Fibroblast of lung (primary cell): Measurements from ENCODE around the gene EMC7. TPM values are rescaled to one million over a fixed set of nuclear protein-coding genes. Genes with fewer than 3 reads are reported as not detected.

Experiments
- DNase-seq, 2 donors: peaks; one replicate each; pipeline versions ENCODE4 v3.0.0 to v3.0.0-alpha.2; 2010; ENCODE audit warnings: low read depth in 2 of 2
- H2AFZ ChIP-seq: 2 replicates; pipeline ENCODE4 v1.5.1; 2012; ENCODE audit warnings: low read length, control low read depth, inconsistent platforms
- H3K27ac ChIP-seq: 2 replicates; pipeline ENCODE4 v1.5.1; 2011; ENCODE audit warnings: low read length, control low read depth; ENCODE audit not compliant: insufficient read depth
- H3K27me3 ChIP-seq: 2 replicates; pipeline ENCODE4 v1.5.1; 2011; ENCODE audit warnings: mild to moderate bottlenecking, low read length; ENCODE audit not compliant: control insufficient read depth, insufficient read depth
- H3K36me3 ChIP-seq: 2 replicates; pipeline ENCODE4 v1.5.1; 2011; ENCODE audit warnings: low read length; ENCODE audit not compliant: control insufficient read depth, insufficient read depth
- H3K4me1 ChIP-seq: 2 replicates; pipeline ENCODE4 v1.5.1; 2011; ENCODE audit warnings: low read length; ENCODE audit not compliant: control insufficient read depth, insufficient read depth; ENCODE audit errors: extremely low read depth
- H3K4me2 ChIP-seq: 2 replicates; pipeline ENCODE4 v1.5.1; 2011; ENCODE audit warnings: low read length, control low read depth; ENCODE audit not compliant: insufficient read depth; ENCODE audit errors: extremely low read depth
- H3K4me3 ChIP-seq, 4 experiments: fragments of 200-600 bp in 1 of 4; sonication (generic) in 1 of 4; replicated peaks in 1 of 4; 2 replicates each; pipeline ENCODE4 v1.5.1; 2011 to 2016; ENCODE audit warnings: low read length in 4 of 4, low read depth in 3 of 4, mild to moderate bottlenecking in 3 of 4, control low read depth in 2 of 4, inconsistent platforms in 1 of 4, mixed read lengths in 1 of 4; ENCODE audit not compliant: insufficient read depth in 1 of 4; ENCODE audit errors: control extremely low read depth in 1 of 4
- H3K79me2 ChIP-seq: 2 replicates; pipeline ENCODE4 v1.5.1; 2012; ENCODE audit warnings: mild to moderate bottlenecking, low read length, inconsistent platforms; ENCODE audit not compliant: control insufficient read depth, insufficient read depth
- H3K9ac ChIP-seq: 2 replicates; pipeline ENCODE4 v1.5.1; 2011; ENCODE audit warnings: mild to moderate bottlenecking, low read length, control low read depth; ENCODE audit not compliant: insufficient read depth
- H3K9me3 ChIP-seq: 2 replicates; pipeline ENCODE4 v1.5.1; 2012; ENCODE audit warnings: low read depth, low read length; ENCODE audit not compliant: control insufficient read depth, insufficient read depth
- H4K20me1 ChIP-seq: 2 replicates; pipeline ENCODE4 v1.5.1; 2011; ENCODE audit warnings: low read length; ENCODE audit not compliant: control insufficient read depth, insufficient read depth; ENCODE audit errors: extremely low read depth
- CTCF ChIP-seq, 2 donors: IDR thresholded peaks in 1 of 2; conservative IDR thresholded peaks in 1 of 2; 1 replicate in 1 of 2; 2 replicates in 1 of 2; pipeline ENCODE4 v1.5.1; 2011 to 2012; ENCODE audit warnings: low read length in 2 of 2, control low read depth in 1 of 2, inconsistent platforms in 1 of 2, low read depth in 1 of 2, mild to moderate bottlenecking in 1 of 2
- EZH2 ChIP-seq: IDR thresholded peaks from 2 replicates; pipeline ENCODE4 v1.5.1; 2012; ENCODE audit warnings: low read length, control low read depth, mild to moderate bottlenecking; ENCODE audit errors: missing control alignments
- polyA plus RNA-seq, 2 donors: library from polyadenylated mRNA; depleted of rRNA in 1 of 2; stranded (reverse) in 1 of 2; unstranded in 1 of 2; fragments of >200 nt; gene quantifications; 2 replicates each; pipeline ENCODE4 v1.2.1, GENCODE V29; 2011 to 2012; ENCODE audit warnings: missing spikeins in 1 of 2
- total RNA-seq: library from RNA; depleted of rRNA; stranded (reverse); fragments of >200 nt; gene quantifications from 2 replicates; pipeline ENCODE4 v1.2.1, GENCODE V29; 2014

Gene EMC7
- total and polyA plus RNA-seq, 2 donors (not counting 1 experiment from before 2014, with no cell fraction given): 47.7 to 108 TPM

- no peak for DNase-seq
- no peaks in the 10 kb centered on the region for H4K20me1 ChIP-seq
- H3K9me3 ChIP-seq: no peaks in the 10 kb centered on the region
- H3K9ac ChIP-seq: no peak overlapping the region
- H3K27ac ChIP-seq: no peak overlapping the region
- H3K36me3 ChIP-seq: no peaks in the 10 kb centered on the region
- no peaks in the 10 kb centered on the region for H3K4me1 ChIP-seq
- H3K4me3 ChIP-seq: no peak overlapping the region
- TF ChIP-seq CTCF (conservative IDR thresholded peaks at IDR 0.05 in 1 of 2, IDR thresholded peaks at IDR 0.05 in 1 of 2; ENCODE audit: low read depth in 1 of 2, low read length in 2 of 2) (no peak), EZH2 (no peak)
- no peaks in the 10 kb centered on the region for H3K79me2 ChIP-seq
- no peak overlapping the region for H3K4me2 ChIP-seq
- H2AFZ ChIP-seq: no peak overlapping the region
- no peaks in the 10 kb centered on the region for H3K27me3 ChIP-seq
Measured at GRCh38 chr15:34114215-34114614, 12.6 kb upstream of the EMC7 start.

GRCh38 chr15:34111488-34111887, 9.8 kb upstream of the EMC7 start:
- no peaks in the 10 kb centered on the region for H3K9me3 ChIP-seq
- H3K27me3 ChIP-seq: no peaks in the 10 kb centered on the region
- no peak overlapping the region for H3K27ac ChIP-seq
- no peaks in the 10 kb centered on the region for H3K79me2 ChIP-seq
- H3K9ac ChIP-seq: no peak overlapping the region
- no peaks in the 10 kb centered on the region for H3K36me3 ChIP-seq
- no peak for DNase-seq
- no peaks in the 10 kb centered on the region for H3K4me1 ChIP-seq
- no peaks in the 10 kb centered on the region for H4K20me1 ChIP-seq
- no peak overlapping the region for H3K4me3 ChIP-seq
- no peak overlapping the region for H3K4me2 ChIP-seq
- TF ChIP-seq EZH2 (no peak), CTCF (conservative IDR thresholded peaks at IDR 0.05 in 1 of 2, IDR thresholded peaks at IDR 0.05 in 1 of 2; ENCODE audit: low read depth in 1 of 2, low read length in 2 of 2) (no peak)
- H2AFZ ChIP-seq: peak overlapping the region; percentile 49

GRCh38 chr15:34109797-34110663, 8.4 kb upstream of the EMC7 start:
- no peaks in the 10 kb centered on the region for H4K20me1 ChIP-seq
- H2AFZ ChIP-seq: no peak overlapping the region

More at GRCh38 chr15:34109797-34110663, 8.4 kb upstream of the EMC7 start:
- Histone ChIP-seq H3K9me3 (no peaks in the 10 kb centered on the region), H3K27ac (no peak overlapping the region), H3K79me2 (no peaks in the 10 kb centered on the region), H3K36me3 (no peaks in the 10 kb centered on the region), H3K27me3 (no peaks in the 10 kb centered on the region), H3K9ac (no peak overlapping the region), H3K4me2 (no peak overlapping the region), H3K4me1 (no peaks in the 10 kb centered on the region), H3K4me3 (no peak overlapping the region)
- peak; percentile 66 to 82 for TF ChIP-seq CTCF (conservative IDR thresholded peaks at IDR 0.05 in 1 of 2, IDR thresholded peaks at IDR 0.05 in 1 of 2; ENCODE audit: low read depth in 1 of 2, low read length in 2 of 2)
- TF ChIP-seq EZH2: no peak
- DNase-seq: peak; percentile 33 to 67
